ENCODE results near the gene POF1B. TPM values are rescaled to one million over a fixed set of nuclear protein-coding genes. Genes with fewer than 3 reads are reported as not detected.
"Not testable (repeated sequence)": the region's sequence is repeated elsewhere in the genome, so short reads cannot be mapped to it uniquely, and the experiment has no call there.

The POF1B gene
- total RNA-seq, 1 experiment from 2014 or later: not detected

DNA sequence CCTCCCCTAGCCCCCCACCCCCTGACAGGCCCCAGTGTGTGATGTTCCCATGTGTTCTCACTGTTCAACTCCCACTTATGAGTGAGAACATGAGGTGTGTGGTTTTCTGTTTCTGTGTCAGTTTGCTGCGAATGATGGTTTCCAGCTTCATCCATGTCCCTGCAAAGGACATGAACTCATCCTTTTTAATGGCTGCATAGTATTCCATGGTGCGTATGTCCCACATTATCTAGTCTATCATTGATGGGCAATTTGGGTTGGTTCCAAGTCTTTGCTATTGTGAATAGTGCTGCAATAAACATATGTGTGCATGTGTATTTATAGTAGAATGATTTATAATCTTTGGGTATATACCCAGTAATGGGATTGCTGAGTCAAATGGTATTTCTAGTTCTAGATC lies 68.1 kb downstream of the POF1B start:
- not testable (repeated sequence) for H3K27me3 ChIP-seq (replicated peaks); H3K27ac ChIP-seq; H3K4me3 ChIP-seq; H3K4me1 ChIP-seq (replicated peaks); H3K36me3 ChIP-seq; H3K9me3 ChIP-seq (replicated peaks); DNase-seq (ENCODE audit: low read depth in 1 of 2, low spot score in 2 of 2)

DNA sequence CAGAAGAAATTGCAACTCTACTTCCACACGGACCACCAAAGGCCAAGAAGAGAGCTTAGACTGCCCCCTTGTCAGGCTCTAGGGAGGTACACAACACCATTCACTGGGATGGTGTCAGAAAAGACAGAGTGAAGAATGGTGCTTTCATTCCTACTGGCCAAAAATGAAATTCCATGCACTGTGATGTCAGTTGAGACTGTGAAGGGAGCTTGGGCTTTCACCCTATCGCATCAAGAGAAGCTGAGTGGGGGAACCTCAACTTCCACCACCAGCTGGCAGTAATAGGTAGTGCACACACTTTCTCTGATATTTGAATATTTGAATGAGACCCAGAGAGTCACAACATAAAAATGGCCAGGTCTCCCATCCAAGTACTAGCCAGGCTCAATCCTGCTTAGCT lies 69.7 kb downstream of the POF1B start:
- Histone ChIP-seq H3K36me3 (no peaks in the 10 kb centered on the region), H3K27ac (no peak overlapping the region), H3K9me3 (replicated peaks) (no peaks in the 10 kb centered on the region), H3K27me3 (replicated peaks) (no peaks in the 10 kb centered on the region), H3K4me1 (replicated peaks) (no peaks in the 10 kb centered on the region), H3K4me3 (no peak overlapping the region)
- no peak for DNase-seq (ENCODE audit: low read depth in 1 of 2, low spot score in 2 of 2)

DNA sequence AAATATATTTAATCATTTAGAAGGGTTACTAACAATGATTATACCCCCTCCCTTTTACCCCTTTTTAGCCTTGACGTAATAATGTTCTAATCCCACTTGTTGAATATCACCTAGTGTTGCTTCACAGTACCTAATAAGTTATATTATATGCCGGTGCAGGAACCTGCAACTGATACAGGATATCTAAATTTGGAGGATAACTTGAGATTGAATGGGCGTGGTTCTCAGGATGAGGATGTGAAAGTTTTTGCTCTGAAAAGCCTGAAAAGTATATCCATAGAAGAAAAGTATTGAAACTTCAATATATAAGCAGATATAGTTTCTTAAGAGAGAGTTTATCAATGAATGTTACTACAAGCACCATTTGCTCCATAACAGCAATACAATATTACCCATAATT lies 75.9 kb downstream of the POF1B start:
- Histone ChIP-seq H3K27ac (no peak overlapping the region), H3K36me3 (no peaks in the 10 kb centered on the region), H3K4me3 (no peak overlapping the region), H3K27me3 (replicated peaks) (no peaks in the 10 kb centered on the region), H3K9me3 (replicated peaks) (no peaks in the 10 kb centered on the region), H3K4me1 (replicated peaks) (no peaks in the 10 kb centered on the region)
- no peak for DNase-seq (ENCODE audit: low read depth in 1 of 2, low spot score in 2 of 2)

DNA sequence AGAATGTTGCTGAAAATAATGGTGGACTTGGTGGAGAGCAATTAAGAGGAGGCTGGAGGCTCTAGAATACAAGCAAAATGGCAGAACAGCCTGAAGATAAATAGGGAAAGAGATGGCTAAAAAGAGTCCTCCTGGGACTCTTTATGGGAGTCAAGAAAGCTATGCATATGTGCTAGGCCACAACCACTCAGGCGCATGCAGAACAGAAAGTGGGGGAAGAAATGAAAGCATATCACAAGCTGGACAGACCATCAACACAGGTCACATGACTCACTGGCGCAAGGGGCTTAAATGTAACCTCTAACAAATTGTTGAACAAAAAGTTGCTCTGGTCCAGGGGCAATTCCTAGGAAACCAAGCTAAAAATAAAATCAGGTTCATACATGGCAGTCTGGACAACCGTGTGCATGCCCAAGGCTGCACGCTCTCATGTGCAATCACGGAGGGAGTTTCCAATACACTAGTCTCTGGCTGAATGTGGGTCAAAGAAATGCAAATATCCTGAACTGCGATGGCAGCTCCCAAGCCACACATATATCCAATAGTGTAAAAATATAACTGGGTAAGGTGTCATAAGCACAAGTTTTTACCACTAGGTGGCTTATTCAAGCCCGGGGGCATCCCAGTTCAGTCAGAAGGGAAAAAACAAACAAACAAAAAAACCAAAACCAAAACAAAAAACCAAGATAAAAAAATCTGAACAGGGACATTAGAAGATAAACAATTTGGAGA lies 90.3 kb downstream of the POF1B start:
- no peak overlapping the region for H3K4me3 ChIP-seq
- H3K9me3 ChIP-seq (replicated peaks): no peaks in the 10 kb centered on the region
- H3K4me1 ChIP-seq (replicated peaks): no peaks in the 10 kb centered on the region
- H3K27me3 ChIP-seq (replicated peaks): no peaks in the 10 kb centered on the region
- H3K36me3 ChIP-seq: no peaks in the 10 kb centered on the region
- no peak for DNase-seq (ENCODE audit: low read depth in 1 of 2, low spot score in 2 of 2)
- no peak overlapping the region for H3K27ac ChIP-seq

DNA sequence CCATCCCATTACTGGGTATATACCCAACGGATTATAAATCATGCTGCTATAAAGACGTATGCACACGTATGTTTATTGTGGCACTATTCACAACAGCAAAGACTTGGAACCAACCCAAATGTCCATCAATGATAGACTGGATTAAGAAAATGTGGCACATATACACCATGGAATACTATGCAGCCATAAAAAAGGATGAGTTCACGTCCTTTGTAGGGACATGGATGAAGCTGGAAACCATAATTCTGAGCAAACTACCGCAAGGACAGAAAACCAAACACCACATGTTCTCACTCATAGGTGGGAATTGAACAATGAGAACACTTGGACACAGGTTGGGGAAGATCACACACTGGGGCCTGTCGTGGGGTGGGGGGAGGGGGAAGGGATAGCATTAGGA lies 94.2 kb downstream of the POF1B start:
- not testable (repeated sequence) for H3K4me1 ChIP-seq (replicated peaks); DNase-seq (ENCODE audit: low read depth in 1 of 2, low spot score in 2 of 2); H3K4me3 ChIP-seq; H3K27ac ChIP-seq; H3K9me3 ChIP-seq (replicated peaks); H3K27me3 ChIP-seq (replicated peaks); H3K36me3 ChIP-seq

DNA sequence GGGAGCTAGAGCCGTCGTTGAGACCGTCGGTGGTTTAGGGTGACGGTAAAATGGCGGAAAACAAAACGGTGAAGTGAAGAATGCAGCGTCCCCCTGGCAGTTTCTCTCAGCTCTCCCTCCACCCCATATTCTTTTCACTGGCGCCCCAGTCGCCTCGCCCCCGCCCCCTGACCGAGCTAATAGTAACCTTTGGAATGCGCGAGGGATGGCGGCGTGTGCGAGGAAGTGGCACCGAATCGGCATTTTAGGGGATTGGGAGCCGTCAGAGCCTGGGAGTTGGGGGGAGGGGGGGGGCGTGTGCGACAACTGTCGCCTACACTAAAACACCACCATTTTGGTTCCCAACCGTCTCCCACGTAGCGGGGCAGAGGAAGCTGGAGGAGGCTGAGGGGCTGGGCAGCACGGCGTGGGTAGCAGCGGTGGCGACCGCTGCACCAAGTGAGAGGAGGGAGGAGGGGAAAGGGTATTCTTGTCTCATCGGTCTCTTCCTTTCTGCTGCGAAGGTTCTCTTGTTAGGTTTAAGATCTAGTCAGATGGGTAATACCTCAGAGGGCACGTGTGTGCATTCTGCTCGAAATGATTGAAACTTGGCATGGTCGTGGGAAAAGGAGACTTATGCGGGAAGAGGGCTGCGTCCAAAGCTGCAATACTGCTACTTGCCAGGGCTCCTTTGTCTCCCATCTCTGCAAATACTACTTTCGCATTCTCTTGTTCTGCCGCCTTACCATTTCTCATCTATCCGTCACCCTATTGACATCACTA lies 134.8 kb downstream of the POF1B start:
- peak overlapping the region; percentile 42 for H3K27ac ChIP-seq
- no peaks in the 10 kb centered on the region for H3K27me3 ChIP-seq (replicated peaks)
- no peaks in the 10 kb centered on the region for H3K36me3 ChIP-seq
- peak; percentile 33 to 34 for DNase-seq (ENCODE audit: low read depth in 1 of 2, low spot score in 2 of 2)
- H3K4me3 ChIP-seq: peak overlapping the region; percentile 67
- H3K9me3 ChIP-seq (replicated peaks): no peaks in the 10 kb centered on the region
- H3K4me1 ChIP-seq (replicated peaks): no peaks in the 10 kb centered on the region

DNA sequence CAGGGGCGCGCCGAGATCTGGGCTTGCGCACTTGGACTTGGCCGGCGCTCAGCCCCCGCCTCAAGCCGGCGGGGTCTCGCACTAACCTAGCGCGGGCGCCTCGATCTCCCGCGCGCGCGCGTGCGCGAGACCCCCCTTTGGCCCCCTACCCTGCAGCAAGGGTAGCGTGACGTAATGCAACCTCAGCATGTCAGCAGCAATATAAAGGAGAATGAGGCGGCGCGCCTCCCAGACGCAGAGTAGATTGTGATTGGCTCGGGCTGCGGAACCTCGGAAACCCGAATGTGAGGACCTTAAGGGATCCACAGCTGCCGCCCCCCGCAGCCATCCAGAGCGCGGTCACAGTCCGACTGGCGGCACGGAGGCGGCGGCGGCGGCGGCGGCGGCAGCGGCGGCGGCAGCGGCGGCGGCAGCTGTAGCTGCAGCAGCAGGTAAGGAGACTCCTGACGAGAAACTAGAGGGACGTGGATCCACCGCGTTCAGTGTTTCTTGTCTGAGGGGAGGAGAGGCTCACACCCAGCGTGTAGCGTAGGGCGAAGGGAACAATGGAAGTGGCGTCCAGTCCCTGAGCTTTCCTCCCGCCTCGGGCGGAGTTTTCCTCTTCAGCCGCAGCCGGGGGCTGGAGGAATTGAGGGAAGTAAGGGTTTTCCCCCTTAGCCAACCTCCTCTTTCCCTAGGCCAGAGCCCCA lies 135.6 kb downstream of the POF1B start, which contains the start of the genes SATL1 and ZNF711:
TSS of gene SATL1 (minus strand) at position 19 of the 689 bp plus-strand sequence. CDS start 134,811 bp downstream, outside the sequence.
TSS of gene ZNF711 (plus strand) at position 231 of the 689 bp plus-strand sequence. CDS start 3,582 bp downstream, outside the sequence.
- H3K4me3 ChIP-seq: peak within 1 kb of the TSS; percentile 67
- H3K36me3 ChIP-seq: no peaks in the 10 kb centered on the region
- DNase-seq (ENCODE audit: low read depth in 1 of 2, low spot score in 2 of 2): peak; percentile 38 to 61
- H3K27ac ChIP-seq: peak within 1 kb of the TSS; percentile 42
- no peaks in the 10 kb centered on the region for H3K27me3 ChIP-seq (replicated peaks)
- H3K9me3 ChIP-seq (replicated peaks): no peaks in the 10 kb centered on the region
- H3K4me1 ChIP-seq (replicated peaks): no peaks in the 10 kb centered on the region

DNA sequence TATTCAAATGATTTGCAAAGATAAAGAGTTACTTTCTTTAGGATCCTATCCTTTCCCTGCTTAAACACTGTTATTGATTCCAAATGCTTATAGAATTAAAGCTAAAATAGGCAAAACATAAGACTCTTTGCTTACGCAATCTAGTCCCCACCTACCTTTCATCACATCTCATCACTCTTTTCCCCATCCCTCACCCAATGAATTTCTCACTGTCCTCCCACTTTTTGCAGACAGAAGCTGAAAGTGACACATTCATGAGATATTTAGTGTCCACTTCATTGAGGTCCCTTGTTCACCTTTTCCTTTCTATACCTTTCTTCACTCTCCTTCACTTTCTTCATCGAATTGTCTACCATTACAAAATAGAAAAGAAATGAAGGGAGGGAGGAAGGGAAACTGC lies 136.3 kb downstream of the POF1B start:
- peak overlapping the region; percentile 67 for H3K4me3 ChIP-seq

More for the DNA sequence above, 136.3 kb downstream of the POF1B start:
- DNase-seq (ENCODE audit: low read depth in 1 of 2, low spot score in 2 of 2): no peak
- Histone ChIP-seq H3K9me3 (replicated peaks) (no peaks in the 10 kb centered on the region), H3K27me3 (replicated peaks) (no peaks in the 10 kb centered on the region), H3K36me3 (no peaks in the 10 kb centered on the region), H3K27ac (no peak overlapping the region), H3K4me1 (replicated peaks) (no peaks in the 10 kb centered on the region)

Other genes with a start within 250 kb of the POF1B start
- gene SATL1, start 135.9 kb downstream of the POF1B start, total RNA-seq (2014; rRNA removed; shearing (Covaris generic)): 0.18 TPM in 1 of 2 replicates, not detected in the other
- 9.3 and 11.4 TPM in 2 replicates for gene ZNF711, start 135.7 kb downstream of the POF1B start, total RNA-seq (2014; rRNA removed; shearing (Covaris generic))

Measured in SJSA1 (cell line).